GM21576 (cell line): ENCODE results near the gene ZNF540.
"Not testable (repeated sequence)": the region's sequence is repeated elsewhere in the genome, so short reads cannot be mapped to it uniquely, and the experiment has no call there.

ENCODE experiments used
- ATAC-seq: cut with Tn5 transposase; IDR thresholded peaks from one replicate; pipeline ENCODE4 v1.9.1; 2021; ENCODE audit warnings: mild to moderate bottlenecking, moderate library complexity; ENCODE audit not compliant: unreplicated experiment

ZNF540 gene

GRCh38 chr19:37594304-37594981, at the start of gene ZNF540, which contains the start of gene ZNF571:
Gene ZNF540 (plus strand): TSS chr19:37594876. CDS start chr19:37598448, 3,572 bp downstream.
Gene ZNF571 (minus strand): TSS chr19:37594792. CDS start chr19:37586676, 8,116 bp downstream.
- peak; percentile 94 for ATAC-seq

GRCh38 chr19:37551129-37551993, 43.3 kb upstream of the ZNF540 start:
- ATAC-seq: no peak

GRCh38 chr19:37563518-37563917, 31.2 kb upstream of the ZNF540 start:
- ATAC-seq: no peak

GRCh38 chr19:37564624-37565369, 29.9 kb upstream of the ZNF540 start:
- no peak for ATAC-seq

- ATAC-seq: no peak
Observed at GRCh38 chr19:37565370-37565669, 29.4 kb upstream of the ZNF540 start.

- ATAC-seq: no peak
Observed at GRCh38 chr19:37572203-37572602, 22.5 kb upstream of the ZNF540 start.

- ATAC-seq: no peak
Observed at GRCh38 chr19:37583340-37583739, 11.3 kb upstream of the ZNF540 start.

- no peak for ATAC-seq
Observed at GRCh38 chr19:37593996-37594303, 726 bp upstream of the ZNF540 start.

GRCh38 chr19:37594982-37595382, 306 bp downstream of the ZNF540 start:
- ATAC-seq: peak; percentile 33

- ATAC-seq: no peak
Observed at GRCh38 chr19:37635076-37636056, 40.7 kb downstream of the ZNF540 start.

GRCh38 chr19:37654118-37654517, 59.4 kb downstream of the ZNF540 start:
- ATAC-seq: no peak

GRCh38 chr19:37654629-37655300, 60.1 kb downstream of the ZNF540 start:
- peak; percentile 44 for ATAC-seq

- ATAC-seq: peak; percentile 43
Observed at GRCh38 chr19:37655301-37655688, 60.6 kb downstream of the ZNF540 start, which contains the start of gene ZFP30. Gene ZFP30 (minus strand): TSS chr19:37655465. CDS start chr19:37647822, 7,643 bp downstream.

- ATAC-seq: peak; percentile 49
Observed at GRCh38 chr19:37655689-37656371, 61.2 kb downstream of the ZNF540 start.

GRCh38 chr19:37657157-37657556, 62.5 kb downstream of the ZNF540 start:
- not testable (repeated sequence) for ATAC-seq
